Measurements from ENCODE around the gene PSTPIP1. TPM values are rescaled to one million over a fixed set of nuclear protein-coding genes. Genes with fewer than 3 reads are reported as not detected.

The PSTPIP1 gene
- total RNA-seq, 1 experiment from 2014 or later: not detected

- POLR2A ChIA-PET (ENCODE audit: unreplicated experiment): no interaction called here
- no peak overlapping the region for H3K27ac ChIP-seq (ENCODE audit: low read length)
- no peaks in the 10 kb centered on the region for H3K4me1 ChIP-seq (ENCODE audit: insufficient read depth, low read length)
- no peak overlapping the region for H2AFZ ChIP-seq (ENCODE audit: low read length)
- H3K9me3 ChIP-seq (ENCODE audit: low read length): no peaks in the 10 kb centered on the region
- peaks cover 8% of the 10 kb centered on the region for H3K27me3 ChIP-seq (ENCODE audit: low read length)
- no peak for TF ChIP-seq EZH2phosphoT487 (IDR thresholded peaks at IDR 0.05; ENCODE audit: borderline replicate concordance, low read length)
- no peak for TF ChIP-seq CTCF (conservative IDR thresholded peaks at IDR 0.05; ENCODE audit: low read depth, low read length)
- H3K4me2 ChIP-seq (ENCODE audit: low read length): no peak overlapping the region
- no peaks in the 10 kb centered on the region for H3K36me3 ChIP-seq (ENCODE audit: low read depth, low read length)
- no peak overlapping the region for H3K4me3 ChIP-seq (ENCODE audit: low read length)
- no peak overlapping the region for H3K9ac ChIP-seq (ENCODE audit: low read length)
- DNase-seq: no peak
- CTCF ChIA-PET: interaction anchor here (0.5 kb wide), 1 partner anchor 270 kb away, joined by 3 read pairs; no protein-coding TSS in a partner anchor
- ATAC-seq: no peak
- BruUV-seq (replicated peaks): no TSS peak
- no peaks in the 10 kb centered on the region for H3K79me2 ChIP-seq (ENCODE audit: low read length)
- no peaks in the 10 kb centered on the region for H3F3A ChIP-seq (ENCODE audit: low read length, unreplicated experiment)
- intact Hi-C loops (cut with micrococcal nuclease): no loop called here
- no peaks in the 10 kb centered on the region for H4K20me1 ChIP-seq (ENCODE audit: low read length)
- H3K9me2 ChIP-seq (replicated peaks; ENCODE audit: low read length): no peaks in the 10 kb centered on the region
Measured at GRCh38 chr15:76973906-76974305, 21.0 kb upstream of the PSTPIP1 start.

DNA sequence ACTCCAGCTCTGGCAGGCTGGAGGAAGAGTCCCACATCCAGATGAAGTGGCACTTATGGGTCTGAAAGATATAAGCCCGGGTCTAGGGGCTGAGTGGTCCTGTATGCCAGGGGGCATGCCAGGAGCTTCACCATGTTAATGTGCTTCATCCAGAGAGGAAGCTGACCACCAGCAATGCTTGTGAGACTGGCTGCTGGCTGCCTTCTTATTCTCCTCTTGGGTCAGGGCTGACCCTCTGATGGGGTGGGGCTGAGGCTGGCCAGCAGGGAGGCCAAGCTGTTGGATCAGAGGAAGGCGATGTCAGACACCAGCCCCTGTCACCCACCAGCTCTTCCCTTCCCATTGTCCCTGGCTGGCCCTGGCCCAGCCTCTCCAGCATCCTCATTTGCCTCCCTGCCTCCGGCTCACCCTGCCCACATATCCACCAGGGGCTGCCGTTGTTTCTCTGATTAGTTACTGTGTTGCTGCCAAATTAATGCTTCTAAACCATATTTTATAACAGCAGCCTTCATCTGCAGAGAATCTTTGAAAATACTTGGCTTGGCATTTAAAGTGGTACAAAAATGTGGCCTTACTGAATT lies 20.4 kb upstream of the PSTPIP1 start:
- H3K79me2 ChIP-seq (ENCODE audit: low read length): no peaks in the 10 kb centered on the region
- H2AFZ ChIP-seq (ENCODE audit: low read length): no peak overlapping the region
- BruUV-seq (replicated peaks): no TSS peak
- H3K27ac ChIP-seq (ENCODE audit: low read length): no peak overlapping the region
- ATAC-seq: no peak
- no peaks in the 10 kb centered on the region for H3F3A ChIP-seq (ENCODE audit: low read length, unreplicated experiment)
- no peak overlapping the region for H3K9ac ChIP-seq (ENCODE audit: low read length)
- H3K27me3 ChIP-seq (ENCODE audit: low read length): peaks cover 8% of the 10 kb centered on the region
- intact Hi-C loops (cut with micrococcal nuclease): no loop called here
- no peak overlapping the region for H3K4me3 ChIP-seq (ENCODE audit: low read length)
- DNase-seq: no peak
- TF ChIP-seq EZH2 (IDR thresholded peaks at IDR 0.05; ENCODE audit: low read length, unreplicated experiment): no peak
- no peak for TF ChIP-seq CTCF (conservative IDR thresholded peaks at IDR 0.05; ENCODE audit: low read depth, low read length)
- no peak overlapping the region for H3K4me2 ChIP-seq (ENCODE audit: low read length)
- no peaks in the 10 kb centered on the region for H3K4me1 ChIP-seq (ENCODE audit: insufficient read depth, low read length)
- no peaks in the 10 kb centered on the region for H3K9me3 ChIP-seq (ENCODE audit: low read length)
- no peaks in the 10 kb centered on the region for H4K20me1 ChIP-seq (ENCODE audit: low read length)
- H3K9me2 ChIP-seq (replicated peaks; ENCODE audit: low read length): no peaks in the 10 kb centered on the region
- H3K36me3 ChIP-seq (ENCODE audit: low read depth, low read length): no peaks in the 10 kb centered on the region
- ChIA-PET POLR2A (ENCODE audit: unreplicated experiment) (no interaction called here), CTCF (interaction anchor here (0.5 kb wide), 1 partner anchor 269 kb away, joined by 3 read pairs; no protein-coding TSS in a partner anchor)

- no peak for DNase-seq
- POLR2A ChIA-PET (ENCODE audit: unreplicated experiment): no interaction called here
Measured at GRCh38 chr15:76976141-76976540, 18.8 kb upstream of the PSTPIP1 start.

More at GRCh38 chr15:76976141-76976540, 18.8 kb upstream of the PSTPIP1 start:
- Histone ChIP-seq H3K4me1 (ENCODE audit: insufficient read depth, low read length) (no peaks in the 10 kb centered on the region), H3K9me2 (replicated peaks; ENCODE audit: low read length) (no peaks in the 10 kb centered on the region), H4K20me1 (ENCODE audit: low read length) (no peaks in the 10 kb centered on the region), H3K9ac (ENCODE audit: low read length) (no peak overlapping the region), H3K27me3 (ENCODE audit: low read length) (peaks cover 8% of the 10 kb centered on the region), H3K27ac (ENCODE audit: low read length) (no peak overlapping the region), H3F3A (ENCODE audit: low read length, unreplicated experiment) (no peaks in the 10 kb centered on the region), H3K4me3 (ENCODE audit: low read length) (no peak overlapping the region), H3K79me2 (ENCODE audit: low read length) (no peaks in the 10 kb centered on the region), H3K4me2 (ENCODE audit: low read length) (no peak overlapping the region), H3K36me3 (ENCODE audit: low read depth, low read length) (no peaks in the 10 kb centered on the region), H2AFZ (ENCODE audit: low read length) (no peak overlapping the region), H3K9me3 (ENCODE audit: low read length) (no peaks in the 10 kb centered on the region)
- ATAC-seq: no peak
- no TSS peak for BruUV-seq (replicated peaks)
- TF ChIP-seq EZH2phosphoT487 (IDR thresholded peaks at IDR 0.05; ENCODE audit: borderline replicate concordance, low read length) (no peak), CTCF (conservative IDR thresholded peaks at IDR 0.05; ENCODE audit: low read depth, low read length) (no peak), EZH2 (IDR thresholded peaks at IDR 0.05; ENCODE audit: low read length, unreplicated experiment) (no peak)
- intact Hi-C loops (cut with micrococcal nuclease): no loop called here
- CTCF ChIA-PET: no interaction called here
